Measurements from ENCODE around the gene TENM3. TPM values are rescaled to one million over a fixed set of nuclear protein-coding genes. Genes with fewer than 3 reads are reported as not detected.

TENM3 gene
- total and polyA plus RNA-seq, 2 of the 8 experiments (the other 6 are each of a cell fraction or from before 2014, with no cell fraction given), result 36.9 to 69.3 TPM

- no peaks in the 10 kb centered on the region for H3K9me3 ChIP-seq (ENCODE audit: insufficient read depth in 2 of 2, low read depth in 1 of 2, low read length in 1 of 2)
- H3K4me2 ChIP-seq (ENCODE audit: insufficient read depth in 1 of 2, low read depth in 2 of 2, low read length in 2 of 2), result peak overlapping the region in 1 of 2 experiments; percentile 25; a peak in 1 of 4 replicates
- H3K36me3 ChIP-seq (ENCODE audit: control insufficient read depth in 2 of 4, insufficient read depth in 4 of 4, low read length in 3 of 4), result no peaks in the 10 kb centered on the region
- ChIA-PET POLR2A (ENCODE audit: partially characterized antibody) (interaction anchor here (0.6 kb wide), 1 partner anchor 319 kb away, joined by 3 read pairs; no protein-coding TSS in a partner anchor), CTCF (ENCODE audit: partially characterized antibody) (no interaction called here)
- no peak overlapping the region for H3K27ac ChIP-seq (ENCODE audit: low read depth, low read length)
- H2AFZ ChIP-seq (ENCODE audit: low read length), result no peak overlapping the region
- no peak overlapping the region for H3K18ac ChIP-seq (ENCODE audit: extremely low read depth, low read length)
- peaks cover 0 to 67% of the 10 kb centered on the region in 2 experiments; a peak in 3 of 4 replicates for H3K79me2 ChIP-seq (ENCODE audit: control insufficient read depth in 1 of 2, insufficient read depth in 2 of 2, low read length in 2 of 2)
- H3K27me3 ChIP-seq (replicated peaks in 1 of 4; ENCODE audit: control insufficient read depth in 3 of 4, extremely low read depth in 1 of 4, insufficient read depth in 3 of 4, low read length in 3 of 4), result peaks cover 0 to 4% (median 0%) of the 10 kb centered on the region in 4 experiments; a peak in 2 of 7 replicates
- peak overlapping the region in 1 of 4 experiments; percentile 80; a peak in 1 of 8 replicates for H3K4me3 ChIP-seq (ENCODE audit: extremely low read depth in 1 of 4, insufficient read depth in 2 of 4, low read depth in 3 of 4, low read length in 4 of 4)
- no peak overlapping the region for H3K56ac ChIP-seq (replicated peaks; ENCODE audit: insufficient read length, low read depth, low read length)
- no peak overlapping the region for H2BK120ac ChIP-seq (replicated peaks; ENCODE audit: low read depth, low read length)
- no peak overlapping the region for H2BK5ac ChIP-seq (ENCODE audit: low read depth, low read length)
- H3K79me1 ChIP-seq (ENCODE audit: low read depth, low read length), result no peaks in the 10 kb centered on the region
- H3K4ac ChIP-seq (replicated peaks; ENCODE audit: insufficient read length, low read depth, low read length), result no peak overlapping the region
- no peak overlapping the region for H4K91ac ChIP-seq (replicated peaks; ENCODE audit: insufficient read length, low read length)
- no peak overlapping the region for H2AK5ac ChIP-seq (ENCODE audit: low read depth, low read length)
- H4K20me1 ChIP-seq (replicated peaks in 1 of 2; ENCODE audit: control insufficient read depth in 1 of 2, insufficient read depth in 2 of 2, low read length in 2 of 2), result no peaks in the 10 kb centered on the region
- H3K23ac ChIP-seq (ENCODE audit: insufficient read length), result no peak overlapping the region
- H2BK12ac ChIP-seq (ENCODE audit: low read depth, low read length), result no peak overlapping the region
- no peak overlapping the region for H3K14ac ChIP-seq (ENCODE audit: insufficient read length)
- no peak overlapping the region for H4K5ac ChIP-seq (ENCODE audit: insufficient read length, low read depth, low read length)
- FAIRE-seq (no peak), DNase-seq (ENCODE audit: low read depth in 1 of 2, low spot score in 2 of 2) (no peak)
- H4K8ac ChIP-seq (ENCODE audit: extremely low read depth, insufficient read depth, low read length), result no peak overlapping the region
- H3K9ac ChIP-seq (replicated peaks in 1 of 4; ENCODE audit: extremely low read depth in 1 of 4, low read depth in 3 of 4, low read length in 3 of 4), result no peak overlapping the region
- peaks cover 0 to 6% (median 5%) of the 10 kb centered on the region in 4 experiments; a peak in 3 of 7 replicates for H3K4me1 ChIP-seq (replicated peaks in 1 of 4; ENCODE audit: control insufficient read depth in 3 of 4, insufficient read depth in 4 of 4, low read length in 3 of 4)
- H3K23me2 ChIP-seq (ENCODE audit: low read depth, low read length), result peaks cover 12% of the 10 kb centered on the region; the same call in 1 of the 2 replicates
- no peak overlapping the region for H2BK20ac ChIP-seq (ENCODE audit: low read length)
- H2BK15ac ChIP-seq (ENCODE audit: low read length), result no peak overlapping the region
- WGBS, 2 experiments (ENCODE audit: extremely low coverage in 1 of 2, insufficient coverage in 1 of 2, insufficient read length in 1 of 2, insufficient replicate concordance in 2 of 2, low coverage in 1 of 2, low lambda C conversion rate in 2 of 2, missing lambda C conversion rate in 1 of 2), result 84% methylated on average over 4 of the region's 4 CpGs; no CpG with 5 or more reads in 1 of the 2 experiments
- TF ChIP-seq MAFK (IDR thresholded peaks at IDR 0.05; ENCODE audit: low read depth, low read length), result no peak
- TF ChIP-seq SP2 (IDR thresholded peaks at IDR 0.05; ENCODE audit: low read length), result no peak
- TF ChIP-seq BACH1 (IDR thresholded peaks at IDR 0.05; ENCODE audit: low read length), result no peak
- no peak for TF ChIP-seq ASH2L (IDR thresholded peaks at IDR 0.05; ENCODE audit: low read length)
- no peak for TF ChIP-seq EZH2 (IDR thresholded peaks at IDR 0.05; ENCODE audit: low read depth, low read length, severe bottlenecking)
- no peak for TF ChIP-seq HDAC6 (IDR thresholded peaks at IDR 0.05; ENCODE audit: low read depth, low read length)
- TF ChIP-seq NANOG (IDR thresholded peaks at IDR 0.05; ENCODE audit: insufficient read depth, low read depth, low read length, poor library complexity, severe bottlenecking), result no peak
- TF ChIP-seq EGR1 (IDR thresholded peaks at IDR 0.05; ENCODE audit: borderline replicate concordance, low read depth, low read length), result no peak
- no peak for TF ChIP-seq GTF2F1 (IDR thresholded peaks at IDR 0.05; ENCODE audit: borderline replicate concordance, low read depth, low read length)
- TF ChIP-seq, protein P1, sequence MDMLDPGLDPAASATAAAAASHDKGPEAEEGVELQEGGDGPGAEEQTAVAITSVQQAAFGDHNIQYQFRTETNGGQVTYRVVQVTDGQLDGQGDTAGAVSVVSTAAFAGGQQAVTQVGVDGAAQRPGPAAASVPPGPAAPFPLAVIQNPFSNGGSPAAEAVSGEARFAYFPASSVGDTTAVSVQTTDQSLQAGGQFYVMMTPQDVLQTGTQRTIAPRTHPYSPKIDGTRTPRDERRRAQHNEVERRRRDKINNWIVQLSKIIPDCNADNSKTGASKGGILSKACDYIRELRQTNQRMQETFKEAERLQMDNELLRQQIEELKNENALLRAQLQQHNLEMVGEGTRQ (IDR thresholded peaks at IDR 0.05; ENCODE audit: low read length), result no peak
- no peak for TF ChIP-seq JUN (IDR thresholded peaks at IDR 0.05; ENCODE audit: low read depth, low read length)
- no peak for TF ChIP-seq TCF12 (IDR thresholded peaks at IDR 0.05; ENCODE audit: low read depth, low read length)
- no peak for TF ChIP-seq EP300 (IDR thresholded peaks at IDR 0.05; ENCODE audit: borderline replicate concordance in 1 of 2, low read depth in 2 of 2, low read length in 2 of 2)
These were observed 208.2 kb downstream of the TENM3 start for GRCh38 chr4:182451441-182451840.
